GM12875 (cell line): ENCODE data around the gene TMTC2.

Experiments
- H3K4me3 ChIP-seq: one replicate; pipeline ENCODE4 v1.5.1; 2011; ENCODE audit warnings: low read depth, low read length, control low read depth
- CTCF ChIP-seq: IDR thresholded peaks from 2 replicates; pipeline ENCODE4 v1.5.1; 2011; ENCODE audit warnings: low read depth, mild to moderate bottlenecking, control low read depth, inconsistent platforms, low read length, moderate library complexity, borderline replicate concordance; ENCODE audit not compliant: insufficient read depth

Gene TMTC2

DNA sequence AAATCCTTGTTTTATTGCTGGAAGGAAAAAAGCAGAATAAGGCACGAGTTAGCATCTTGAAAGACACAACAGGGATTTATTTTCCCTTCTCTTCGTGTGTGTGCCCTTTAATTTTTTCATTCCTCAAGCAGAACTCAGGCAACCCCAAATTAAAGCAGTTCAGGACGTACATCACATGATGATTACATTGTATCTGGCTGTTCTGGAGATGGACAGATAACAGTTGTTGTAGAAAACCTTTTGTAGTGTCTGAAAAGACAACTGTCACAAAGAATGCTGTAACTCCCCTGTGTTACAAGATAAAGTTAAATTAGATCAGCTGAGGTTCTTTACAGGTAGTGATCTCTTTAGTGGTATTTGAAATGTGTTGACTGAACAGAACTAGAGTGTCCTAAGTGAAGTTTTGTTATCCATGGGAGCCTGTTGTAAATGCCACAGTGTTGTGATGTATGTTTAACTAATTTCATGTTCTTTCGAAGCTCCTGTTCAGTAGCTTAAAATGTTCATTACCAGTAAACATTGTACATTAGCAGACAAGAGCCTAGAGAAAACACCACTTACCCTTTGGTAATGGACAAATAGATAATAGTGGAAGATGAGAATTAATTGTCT lies 58.5 kb downstream of the TMTC2 start:
- no peak overlapping the region for H3K4me3 ChIP-seq
- TF ChIP-seq CTCF: no peak

GRCh38 chr12:82745807-82746206 lies 59.1 kb downstream of the TMTC2 start:
- no peak for TF ChIP-seq CTCF
- no peak overlapping the region for H3K4me3 ChIP-seq

DNA sequence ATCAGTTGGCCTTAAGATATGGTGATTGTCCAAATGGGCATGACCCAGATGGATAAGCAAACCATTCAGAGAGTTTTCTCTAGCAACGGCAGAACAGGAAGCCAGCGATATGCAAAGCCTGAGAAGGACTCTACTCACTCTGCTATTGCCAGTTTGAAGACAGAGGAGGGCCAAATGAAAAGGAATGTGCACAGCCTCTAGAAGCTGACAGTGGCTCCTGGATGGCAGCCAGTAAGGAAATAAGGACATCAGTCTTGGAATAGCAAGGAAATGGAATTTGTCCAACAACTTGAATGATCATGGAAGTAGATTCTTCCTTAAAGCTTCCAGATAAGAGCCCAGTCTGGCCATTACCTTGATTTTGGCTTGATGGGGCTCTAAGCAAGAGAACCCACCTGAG lies 60.0 kb downstream of the TMTC2 start:
- H3K4me3 ChIP-seq: no peak overlapping the region
- TF ChIP-seq CTCF: no peak

GRCh38 chr12:82749015-82749414 lies 62.3 kb downstream of the TMTC2 start:
- H3K4me3 ChIP-seq: no peak overlapping the region
- TF ChIP-seq CTCF: no peak

- no peak overlapping the region for H3K4me3 ChIP-seq
- no peak for TF ChIP-seq CTCF
Measured at GRCh38 chr12:82754856-82755255, 68.2 kb downstream of the TMTC2 start.

DNA sequence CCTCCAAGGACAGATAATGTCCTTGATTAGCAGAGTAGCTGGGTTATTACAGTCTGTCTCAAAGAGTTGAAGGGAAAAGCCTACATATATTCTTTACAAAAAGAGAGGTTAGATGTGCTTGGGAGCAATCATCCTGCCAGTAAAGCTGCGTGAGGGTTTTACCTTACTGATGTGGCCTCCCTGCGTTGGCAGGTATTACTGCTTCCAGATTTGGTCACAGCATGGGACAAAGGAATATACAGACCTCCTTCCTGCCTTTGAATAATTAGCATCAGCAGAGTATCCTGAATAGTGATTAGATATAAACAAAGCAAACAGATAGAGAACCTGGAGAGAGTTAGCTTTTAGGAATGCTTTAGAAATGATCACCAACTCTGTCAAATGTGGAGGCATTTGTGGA lies 69.6 kb downstream of the TMTC2 start:
- no peak for TF ChIP-seq CTCF
- no peak overlapping the region for H3K4me3 ChIP-seq

GRCh38 chr12:82757059-82757458 lies 70.4 kb downstream of the TMTC2 start:
- no peak overlapping the region for H3K4me3 ChIP-seq
- TF ChIP-seq CTCF: no peak
